ENCODE data around the gene OSBPL2.

OSBPL2 gene

GRCh38 chr20:62195075-62195405 lies 43.3 kb upstream of the OSBPL2 start:
- peak overlapping the region; percentile 13 for H3K27ac ChIP-seq
- POLR2A ChIA-PET (ENCODE audit: low non-redundant PET): no interaction called here
- CTCF ChIA-PET: interaction anchor here (0.6 kb wide), 2 partner anchors 23 to 75 kb away, joined by 3 to 6 read pairs; no protein-coding TSS in a partner anchor
- TF ChIP-seq CTCF (conservative IDR thresholded peaks at IDR 0.05; ENCODE audit: low read depth): no peak
- DNase-seq (ENCODE audit: low spot score): no peak

- CTCF ChIA-PET: no interaction called here
- DNase-seq (ENCODE audit: low spot score): no peak
- TF ChIP-seq CTCF (conservative IDR thresholded peaks at IDR 0.05; ENCODE audit: low read depth): no peak
- H3K27ac ChIP-seq: no peak overlapping the region
- POLR2A ChIA-PET (ENCODE audit: low non-redundant PET): no interaction called here
Observed at GRCh38 chr20:62195736-62196135, 42.6 kb upstream of the OSBPL2 start.

GRCh38 chr20:62196286-62196685 lies 42.0 kb upstream of the OSBPL2 start:
- ChIA-PET POLR2A (ENCODE audit: low non-redundant PET) (no interaction called here), CTCF (interaction anchor here (0.6 kb wide), 1 partner anchor 86 kb away, joined by 3 read pairs; no protein-coding TSS in a partner anchor)
- TF ChIP-seq CTCF (conservative IDR thresholded peaks at IDR 0.05; ENCODE audit: low read depth): no peak
- no peak for DNase-seq (ENCODE audit: low spot score)
- no peak overlapping the region for H3K27ac ChIP-seq

- CTCF ChIA-PET: interaction anchor here (0.6 kb wide), 1 partner anchor 1683 kb away, joined by 6 read pairs; no protein-coding TSS in a partner anchor
- POLR2A ChIA-PET (ENCODE audit: low non-redundant PET): no interaction called here
- no peak overlapping the region for H3K27ac ChIP-seq
- DNase-seq (ENCODE audit: low spot score): no peak
- TF ChIP-seq CTCF (conservative IDR thresholded peaks at IDR 0.05; ENCODE audit: low read depth): no peak
Observed at GRCh38 chr20:62197311-62197710, 41.0 kb upstream of the OSBPL2 start.

GRCh38 chr20:62197801-62198200 lies 40.5 kb upstream of the OSBPL2 start:
- TF ChIP-seq CTCF (conservative IDR thresholded peaks at IDR 0.05; ENCODE audit: low read depth): no peak
- CTCF ChIA-PET: interaction anchor here (0.6 kb wide), 1 partner anchor 1683 kb away, joined by 6 read pairs; no protein-coding TSS in a partner anchor
- H3K27ac ChIP-seq: no peak overlapping the region
- POLR2A ChIA-PET (ENCODE audit: low non-redundant PET): no interaction called here
- no peak for DNase-seq (ENCODE audit: low spot score)

GRCh38 chr20:62198496-62198895 lies 39.8 kb upstream of the OSBPL2 start:
- no peak overlapping the region for H3K27ac ChIP-seq
- CTCF ChIA-PET: interaction anchor here (0.5 to 1.0 kb wide), 3 partner anchors 11 to 643 kb away, joined by 3 to 4 read pairs (median 3); no protein-coding TSS in a partner anchor
- POLR2A ChIA-PET (ENCODE audit: low non-redundant PET): no interaction called here
- no peak for DNase-seq (ENCODE audit: low spot score)
- no peak for TF ChIP-seq CTCF (conservative IDR thresholded peaks at IDR 0.05; ENCODE audit: low read depth)
